Measurements from ENCODE around the gene RANBP1.

DNA sequence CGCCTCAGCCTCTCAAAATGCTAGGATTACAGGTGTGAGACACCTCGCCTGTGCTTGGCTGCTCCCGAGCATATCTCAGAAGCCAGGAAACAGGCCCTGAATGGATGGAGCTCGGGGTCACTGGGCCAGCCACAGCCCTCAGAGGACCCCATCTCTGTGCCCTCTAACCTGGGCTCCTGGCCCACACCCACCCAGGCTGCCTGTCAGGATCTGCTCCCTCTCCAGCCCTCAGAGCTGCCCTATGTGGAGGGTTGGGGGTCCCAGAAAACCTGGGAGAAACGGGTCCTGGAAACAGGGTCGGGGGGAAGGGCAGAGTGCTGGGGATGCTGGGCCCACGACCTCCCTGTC is 40.1 kb downstream of the RANBP1 start:
- TF ChIP-seq, protein P1, sequence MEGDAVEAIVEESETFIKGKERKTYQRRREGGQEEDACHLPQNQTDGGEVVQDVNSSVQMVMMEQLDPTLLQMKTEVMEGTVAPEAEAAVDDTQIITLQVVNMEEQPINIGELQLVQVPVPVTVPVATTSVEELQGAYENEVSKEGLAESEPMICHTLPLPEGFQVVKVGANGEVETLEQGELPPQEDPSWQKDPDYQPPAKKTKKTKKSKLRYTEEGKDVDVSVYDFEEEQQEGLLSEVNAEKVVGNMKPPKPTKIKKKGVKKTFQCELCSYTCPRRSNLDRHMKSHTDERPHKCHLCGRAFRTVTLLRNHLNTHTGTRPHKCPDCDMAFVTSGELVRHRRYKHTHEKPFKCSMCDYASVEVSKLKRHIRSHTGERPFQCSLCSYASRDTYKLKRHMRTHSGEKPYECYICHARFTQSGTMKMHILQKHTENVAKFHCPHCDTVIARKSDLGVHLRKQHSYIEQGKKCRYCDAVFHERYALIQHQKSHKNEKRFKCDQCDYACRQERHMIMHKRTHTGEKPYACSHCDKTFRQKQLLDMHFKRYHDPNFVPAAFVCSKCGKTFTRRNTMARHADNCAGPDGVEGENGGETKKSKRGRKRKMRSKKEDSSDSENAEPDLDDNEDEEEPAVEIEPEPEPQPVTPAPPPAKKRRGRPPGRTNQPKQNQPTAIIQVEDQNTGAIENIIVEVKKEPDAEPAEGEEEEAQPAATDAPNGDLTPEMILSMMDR (IDR thresholded peaks at IDR 0.05), result no peak
- no peak for TF ChIP-seq POLR2A (IDR thresholded peaks at IDR 0.05)

All from adrenal gland (tissue), 5 donors.